WTC11 (cell line): ENCODE data around the gene HGS. TPM values are rescaled to one million over a fixed set of nuclear protein-coding genes. Genes with fewer than 3 reads are reported as not detected.

Experiments used
- ATAC-seq: fragments of 200-7000 bp; cut with Tn5 transposase; 2 replicates; pipeline ENCODE4 v1.10.0; 2021; ENCODE audit warnings: mild to moderate bottlenecking, moderate library complexity
- CTCF ChIA-PET: fragments of 300-600 bp; sonication (Branson Sonifier 250); formaldehyde crosslinking; loops from one replicate; lab custom pipeline; 2021; ENCODE audit warnings: antibody characterized with exemption; lab: Charles Lee
- POLR2A ChIA-PET: fragments of 350-600 bp; sonication (Branson Sonifier 250); formaldehyde crosslinking; loops from one replicate; lab custom pipeline; 2021; ENCODE audit warnings: antibody characterized with exemption; lab: Charles Lee
- DNase-seq: peaks from one replicate; pipeline ENCODE4 v3.0.0; 2021; ENCODE audit warnings: low spot score
- H3K27ac Mint-ChIP-seq: 2 replicates; pipeline ENCODE4 v1.8.0; 2021; ENCODE audit warnings: mixed read lengths
- H3K27me3 Mint-ChIP-seq: 2 replicates; pipeline ENCODE4 v1.8.0; 2021; ENCODE audit warnings: low read depth, mild to moderate bottlenecking, moderate library complexity, mixed read lengths
- H3K36me3 Mint-ChIP-seq: 2 replicates; pipeline ENCODE4 v1.8.0; 2021; ENCODE audit warnings: mixed read lengths
- H3K4me1 Mint-ChIP-seq: 2 replicates; pipeline ENCODE4 v1.8.0; 2022; ENCODE audit warnings: mixed read lengths
- H3K4me3 Mint-ChIP-seq: 2 replicates; pipeline ENCODE4 v1.8.0; 2021; ENCODE audit warnings: mild to moderate bottlenecking, moderate library complexity, mixed read lengths
- H3K9me3 Mint-ChIP-seq: 2 replicates; pipeline ENCODE4 v1.8.0; 2021; ENCODE audit warnings: mixed read lengths
- AFF4 ChIP-seq: sonication (generic); formaldehyde crosslinking; IDR thresholded peaks from 2 replicates; pipeline ENCODE4 v1.8.1; 2023; ENCODE audit warnings: mild to moderate bottlenecking, missing genetic modification reagents, borderline replicate concordance
- CDX4 ChIP-seq: fragments of 250-450 bp; sonication (Bioruptor Pico); IDR thresholded peaks from 2 replicates; pipeline ENCODE4 v1.9.0; 2021; ENCODE audit warnings: moderate library complexity, mild to moderate bottlenecking, inconsistent platforms, borderline replicate concordance
- CREB1 ChIP-seq: sonication (generic); formaldehyde crosslinking; IDR thresholded peaks from 2 replicates; pipeline ENCODE4 v1.8.0; 2023; ENCODE audit warnings: mild to moderate bottlenecking, missing genetic modification reagents
- CREM ChIP-seq: sonication (generic); formaldehyde crosslinking; IDR thresholded peaks from 2 replicates; pipeline ENCODE4 v1.8.1; 2022; ENCODE audit warnings: mild to moderate bottlenecking, missing genetic modification reagents, moderate library complexity
- ERG ChIP-seq: fragments of 250-450 bp; sonication (Bioruptor Pico); IDR thresholded peaks from 2 replicates; pipeline ENCODE4 v1.8.0; 2021; ENCODE audit warnings: mild to moderate bottlenecking
- ETV6 ChIP-seq: sonication (generic); formaldehyde crosslinking; IDR thresholded peaks from 2 replicates; pipeline ENCODE4 v1.8.1; 2022; ENCODE audit warnings: mild to moderate bottlenecking, missing genetic modification reagents
- GABPB1 ChIP-seq: sonication (generic); formaldehyde crosslinking; IDR thresholded peaks from 2 replicates; pipeline ENCODE4 v1.8.1; 2023; ENCODE audit warnings: mild to moderate bottlenecking, missing genetic modification reagents
- GTF2I ChIP-seq: fragments of 250-450 bp; sonication (Bioruptor Pico); conservative IDR thresholded peaks from 2 replicates; pipeline ENCODE4 v1.4.0; 2021; ENCODE audit warnings: mild to moderate bottlenecking
- HMGA2 ChIP-seq: fragments of 250-450 bp; sonication (Bioruptor Pico); IDR thresholded peaks from 2 replicates; pipeline ENCODE4 v1.4.0; 2021; ENCODE audit warnings: mild to moderate bottlenecking, moderate library complexity
- MYBL2 ChIP-seq: sonication (generic); formaldehyde crosslinking; IDR thresholded peaks from 2 replicates; pipeline ENCODE4 v1.8.1; 2023; ENCODE audit warnings: mild to moderate bottlenecking, moderate library complexity, missing genetic modification reagents
- NR1H2 ChIP-seq: sonication (generic); formaldehyde crosslinking; IDR thresholded peaks from 2 replicates; pipeline ENCODE4 v1.9.0; 2021; ENCODE audit warnings: mild to moderate bottlenecking, moderate library complexity, missing genetic modification reagents
- RORB ChIP-seq: fragments of 250-450 bp; sonication (Bioruptor Pico); IDR thresholded peaks from 2 replicates; pipeline ENCODE4 v1.9.0; 2021; ENCODE audit warnings: mild to moderate bottlenecking
- SMAD3 ChIP-seq: sonication (generic); formaldehyde crosslinking; IDR thresholded peaks from 2 replicates; pipeline ENCODE4 v1.8.0; 2022; ENCODE audit warnings: missing genetic modification reagents, mild to moderate bottlenecking, borderline replicate concordance
- SOX15 ChIP-seq: fragments of 250-450 bp; sonication (Bioruptor Pico); IDR thresholded peaks from 2 replicates; pipeline ENCODE4 v1.9.0; 2021; ENCODE audit warnings: mild to moderate bottlenecking
- TP53 ChIP-seq: sonication (generic); formaldehyde crosslinking; IDR thresholded peaks from 2 replicates; pipeline ENCODE4 v1.8.1; 2023; ENCODE audit warnings: mild to moderate bottlenecking, missing genetic modification reagents
- ZNF121 ChIP-seq: sonication (generic); formaldehyde crosslinking; IDR thresholded peaks from 2 replicates; pipeline ENCODE4 v1.8.0; 2023; ENCODE audit warnings: missing genetic modification reagents
- ZNF396 ChIP-seq: fragments of 250-450 bp; sonication (Bioruptor Pico); IDR thresholded peaks from 2 replicates; pipeline ENCODE4 v1.8.0; 2021; ENCODE audit warnings: mild to moderate bottlenecking, moderate library complexity, borderline replicate concordance
- ZNF423 ChIP-seq: fragments of 250-450 bp; sonication (Bioruptor Pico); IDR thresholded peaks from 2 replicates; pipeline ENCODE4 v2.1.2; 2022; ENCODE audit warnings: mild to moderate bottlenecking, moderate library complexity
- ZNF512 ChIP-seq: sonication (generic); formaldehyde crosslinking; IDR thresholded peaks from 2 replicates; pipeline ENCODE4 v1.8.1; 2022; ENCODE audit warnings: missing genetic modification reagents, borderline replicate concordance
- total RNA-seq: library from RNA; stranded (reverse); gene quantifications from 3 replicates; pipeline ENCODE4 v1.2.3, GENCODE V29; 2021

Gene HGS
- total RNA-seq, 1 experiment from 2014 or later, result 113 TPM

GRCh38 chr17:81691608-81692007, 7.8 kb downstream of the HGS start:
- H3K4me3 Mint-ChIP-seq, result no peak overlapping the region
- no peak for TF ChIP-seq ZNF512 (CRISPR knock-in tag)
- no peak for TF ChIP-seq SOX15 (CRISPR knock-in tag)
- TF ChIP-seq SMAD3, result no peak
- TF ChIP-seq ZNF423 (CRISPR knock-in tag), result no peak
- no peak for TF ChIP-seq CREM
- TF ChIP-seq ZNF121 (CRISPR knock-in tag), result no peak
- TF ChIP-seq HMGA2 (CRISPR knock-in tag), result no peak
- no peak for TF ChIP-seq ZNF396 (CRISPR knock-in tag)
- no peak for TF ChIP-seq NR1H2 (CRISPR knock-in tag)
- TF ChIP-seq CDX4 (CRISPR knock-in tag), result no peak
- no peak for TF ChIP-seq ETV6 (CRISPR knock-in tag)
- TF ChIP-seq GTF2I (CRISPR knock-in tag), result no peak
- ChIA-PET CTCF (no interaction called here), POLR2A (no interaction called here)
- H3K9me3 Mint-ChIP-seq, result no peaks in the 10 kb centered on the region
- DNase-seq (no peak), ATAC-seq (no peak)
- no peaks in the 10 kb centered on the region for H3K27me3 Mint-ChIP-seq
- peaks cover 28% of the 10 kb centered on the region for H3K36me3 Mint-ChIP-seq
- no peak overlapping the region for H3K27ac Mint-ChIP-seq
- no peaks in the 10 kb centered on the region for H3K4me1 Mint-ChIP-seq

GRCh38 chr17:81693509-81694210, 9.8 kb downstream of the HGS start:
- Mint-ChIP-seq H3K36me3 (peaks cover 36% of the 10 kb centered on the region), H3K27me3 (no peaks in the 10 kb centered on the region), H3K27ac (no peak overlapping the region), H3K9me3 (no peaks in the 10 kb centered on the region), H3K4me3 (no peak overlapping the region), H3K4me1 (no peaks in the 10 kb centered on the region)
- ChIA-PET CTCF (interaction anchor here (0.6 to 1.3 kb wide), 16 partner anchors 8 to 141 kb away, joined by 3 to 15 read pairs (median 4); partner anchors contain the start of genes ARL16, CCDC137, FAAP100 and HGS), POLR2A (interaction anchor here (0.6 to 1.2 kb wide), 3 partner anchors 9 to 122 kb away, joined by 3 to 4 read pairs (median 3); partner anchors contain the start of genes ARL16, HGS and MRPL12)
- DNase-seq, result peak; percentile 67
- peak; percentile 82 for ATAC-seq
- TF ChIP-seq RORB (CRISPR knock-in tag) (no peak), ERG (CRISPR knock-in tag) (no peak), AFF4 (CRISPR knock-in tag) (no peak), GTF2I (CRISPR knock-in tag) (no peak), GABPB1 (CRISPR knock-in tag) (no peak), MYBL2 (CRISPR knock-in tag) (no peak), TP53 (CRISPR knock-in tag) (no peak), CREM (no peak), CREB1 (CRISPR knock-in tag) (no peak)
